Ammon's horn (tissue), 1 donor: ENCODE data around the gene PURA.

Source experiments
- DNase-seq: peaks from one replicate; pipeline ENCODE4 v3.0.0-alpha.2; 2016; ENCODE audit warnings: low spot score

Gene PURA

DNA sequence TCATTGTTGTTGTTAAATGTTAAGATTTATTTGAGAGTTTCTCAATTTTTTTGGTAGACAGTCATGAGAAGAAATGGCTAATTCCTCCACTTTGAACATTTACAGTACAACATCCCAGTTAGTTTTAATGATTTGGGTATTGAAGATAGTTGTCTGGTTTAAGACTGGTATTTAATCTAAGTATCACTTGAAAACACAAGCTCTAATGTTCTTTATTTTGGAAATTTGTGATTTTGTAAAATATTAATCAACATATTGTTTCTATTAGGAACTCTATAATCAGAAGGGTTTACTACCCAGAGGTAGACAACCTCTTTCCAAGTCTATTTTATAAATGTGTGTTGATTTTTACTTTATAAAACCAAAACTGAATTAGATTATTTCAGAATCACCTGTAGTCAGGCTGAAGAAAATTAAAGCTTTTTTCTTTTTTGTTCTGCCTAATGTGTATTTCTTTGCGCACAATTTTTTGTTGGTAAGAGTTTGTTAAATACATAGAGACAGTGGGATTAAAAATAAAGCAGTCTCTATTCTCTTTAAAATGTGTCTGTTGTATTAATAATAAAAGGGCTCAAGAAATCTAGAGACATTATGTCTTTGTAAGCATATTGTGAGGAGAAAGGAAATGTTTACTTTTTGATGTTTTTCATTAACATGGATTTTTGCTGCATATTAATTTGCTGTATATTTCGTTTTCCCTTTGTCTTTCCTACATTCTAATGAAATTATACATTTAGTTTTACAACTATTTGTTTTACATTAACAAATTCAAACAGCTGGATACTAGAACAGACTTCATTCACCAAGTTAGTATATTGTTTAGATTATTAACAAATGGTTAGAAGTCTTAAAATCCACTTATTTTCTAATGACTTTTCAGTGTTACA lies 3.9 kb upstream of the PURA start:
- no peak for DNase-seq

DNA sequence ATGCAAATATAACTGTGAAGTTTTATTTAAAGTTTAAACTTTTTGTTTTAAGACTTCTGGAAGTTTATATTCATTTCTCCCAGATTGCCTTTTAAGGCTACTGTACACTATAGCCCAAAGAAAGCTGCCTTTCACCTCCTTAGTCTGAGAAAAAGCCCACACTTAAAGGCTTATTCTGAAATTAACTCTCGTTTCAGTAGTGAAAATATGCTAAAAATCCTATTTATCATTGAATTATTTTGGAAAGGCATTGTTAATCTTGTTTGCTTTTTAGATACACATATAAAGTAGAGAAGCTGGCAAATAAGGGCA lies 3.3 kb upstream of the PURA start:
- no peak for DNase-seq

DNA sequence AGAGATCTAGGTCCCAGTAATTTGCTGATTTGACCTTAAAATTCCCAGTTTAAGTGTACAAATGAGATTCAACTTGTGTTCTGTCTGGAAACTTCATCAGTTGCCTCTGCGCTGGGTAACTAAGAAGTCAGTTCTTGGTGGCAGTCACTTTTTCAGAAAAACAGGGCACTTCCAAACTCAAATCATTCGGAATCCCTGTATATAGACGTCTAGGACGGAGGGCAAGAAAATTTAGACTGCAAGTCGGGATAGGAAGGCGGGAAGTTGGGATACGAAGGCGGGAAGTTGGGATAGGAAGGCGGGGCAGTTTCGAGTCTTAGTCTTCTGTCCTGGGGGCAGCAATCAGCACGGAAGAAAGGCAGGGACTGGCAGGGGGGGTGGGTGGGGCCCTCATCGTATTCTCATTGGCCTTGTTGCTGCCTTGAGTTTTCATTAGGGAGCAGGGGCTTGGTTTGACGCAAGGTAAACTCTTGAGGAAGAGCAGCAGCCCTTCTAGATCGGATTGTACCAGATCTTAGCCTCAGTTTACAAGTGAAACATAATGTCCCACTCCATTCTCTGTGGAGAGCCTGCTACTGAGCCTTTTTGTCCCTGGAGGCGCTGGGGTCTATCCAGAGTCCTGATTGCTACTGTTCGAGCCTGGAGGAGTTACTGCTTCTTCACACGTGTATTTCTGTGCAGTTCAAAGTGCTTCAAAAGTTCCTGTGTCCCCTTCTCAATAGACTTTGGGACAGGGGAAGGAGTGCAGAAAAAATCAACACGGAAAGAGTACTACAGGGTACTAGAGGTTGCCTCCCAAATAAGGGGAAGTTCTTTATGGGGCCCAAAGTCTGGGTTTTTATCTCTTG lies 2.7 kb upstream of the PURA start:
- no peak for DNase-seq

DNA sequence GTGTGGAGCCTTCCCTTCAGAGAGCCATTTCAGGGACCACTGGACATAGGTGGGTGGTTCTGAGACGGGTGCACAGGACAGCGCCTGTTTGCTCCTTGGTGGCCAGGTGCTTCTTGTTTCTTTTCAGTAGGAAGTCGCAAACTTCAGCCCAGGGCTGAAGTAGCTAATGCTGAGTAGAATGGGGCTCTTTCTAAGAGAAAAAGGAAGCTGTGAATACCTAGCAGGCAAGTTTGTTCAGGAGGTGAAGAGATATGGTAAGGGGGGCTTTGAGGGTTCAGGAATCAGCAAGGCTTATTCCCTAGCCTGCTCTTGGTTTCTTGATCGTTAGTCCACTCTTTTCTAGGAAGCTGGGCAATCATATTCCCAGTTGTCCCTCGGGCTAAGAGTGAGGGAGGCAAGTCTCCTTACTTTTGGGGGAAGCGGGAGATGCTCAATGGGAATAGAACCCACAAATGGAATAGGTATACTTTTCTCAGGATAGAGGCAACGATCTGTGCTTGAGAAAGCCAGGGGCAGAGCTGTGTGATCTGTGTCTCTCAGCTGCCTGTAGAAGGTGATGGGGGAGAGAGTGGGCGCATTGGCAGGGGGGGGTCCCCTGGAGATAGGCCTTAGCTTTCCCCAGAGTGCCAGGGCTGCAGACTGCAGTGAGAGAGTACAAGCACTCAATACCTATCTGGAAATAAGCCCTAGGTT lies 1.9 kb upstream of the PURA start:
- DNase-seq: no peak

DNA sequence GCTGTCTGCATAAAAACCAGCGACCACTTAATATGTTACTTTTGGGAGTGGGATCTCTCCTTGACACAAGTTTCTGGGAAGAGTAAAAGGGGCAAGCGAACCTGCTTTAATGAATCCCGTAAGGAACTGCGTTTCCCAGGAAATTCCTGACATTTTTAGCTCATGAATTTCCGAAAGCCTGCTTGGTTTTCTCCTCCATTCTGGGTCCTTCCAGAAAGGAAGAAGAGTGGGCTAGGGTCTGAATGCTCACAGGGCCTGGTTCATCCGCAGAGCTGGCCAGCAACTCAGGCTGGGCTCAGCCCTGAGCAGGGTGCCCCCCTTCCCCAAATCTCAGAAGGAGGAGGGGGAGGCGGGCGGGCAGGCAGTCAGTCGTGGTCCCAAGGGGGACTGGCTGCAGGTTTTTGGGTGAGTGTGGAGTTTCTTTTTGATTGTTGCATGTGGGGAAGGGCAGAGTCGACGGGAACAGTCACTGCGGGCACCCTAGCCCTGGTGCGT lies 1.2 kb upstream of the PURA start:
- DNase-seq: no peak

DNA sequence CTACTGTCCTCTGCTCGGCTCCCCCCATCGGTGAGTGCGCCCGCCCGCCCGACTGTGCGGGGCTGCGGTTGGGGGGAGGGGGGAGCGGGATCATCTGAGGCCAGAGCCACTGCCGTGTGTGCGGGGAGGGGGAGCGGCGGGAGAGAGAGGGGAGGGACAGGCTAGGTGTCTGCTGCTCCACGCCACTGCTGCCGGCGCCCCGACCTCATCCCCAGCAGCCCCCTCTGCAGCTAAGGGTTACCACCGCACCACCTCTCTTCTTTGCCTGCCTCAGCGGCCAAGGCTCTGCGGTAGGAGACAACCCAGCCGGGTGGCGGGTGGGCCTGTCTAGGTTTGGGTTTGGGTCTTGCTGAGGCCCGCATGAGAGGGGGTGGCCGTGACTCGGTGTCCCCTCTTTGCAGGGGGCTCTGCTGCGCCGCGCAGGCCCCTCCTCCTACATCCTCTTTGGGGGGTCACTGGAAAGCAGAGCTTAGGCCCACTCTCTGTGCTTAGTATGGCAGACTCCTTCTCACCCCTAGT lies 670 bp upstream of the PURA start:
- peak; percentile 16 for DNase-seq

DNA sequence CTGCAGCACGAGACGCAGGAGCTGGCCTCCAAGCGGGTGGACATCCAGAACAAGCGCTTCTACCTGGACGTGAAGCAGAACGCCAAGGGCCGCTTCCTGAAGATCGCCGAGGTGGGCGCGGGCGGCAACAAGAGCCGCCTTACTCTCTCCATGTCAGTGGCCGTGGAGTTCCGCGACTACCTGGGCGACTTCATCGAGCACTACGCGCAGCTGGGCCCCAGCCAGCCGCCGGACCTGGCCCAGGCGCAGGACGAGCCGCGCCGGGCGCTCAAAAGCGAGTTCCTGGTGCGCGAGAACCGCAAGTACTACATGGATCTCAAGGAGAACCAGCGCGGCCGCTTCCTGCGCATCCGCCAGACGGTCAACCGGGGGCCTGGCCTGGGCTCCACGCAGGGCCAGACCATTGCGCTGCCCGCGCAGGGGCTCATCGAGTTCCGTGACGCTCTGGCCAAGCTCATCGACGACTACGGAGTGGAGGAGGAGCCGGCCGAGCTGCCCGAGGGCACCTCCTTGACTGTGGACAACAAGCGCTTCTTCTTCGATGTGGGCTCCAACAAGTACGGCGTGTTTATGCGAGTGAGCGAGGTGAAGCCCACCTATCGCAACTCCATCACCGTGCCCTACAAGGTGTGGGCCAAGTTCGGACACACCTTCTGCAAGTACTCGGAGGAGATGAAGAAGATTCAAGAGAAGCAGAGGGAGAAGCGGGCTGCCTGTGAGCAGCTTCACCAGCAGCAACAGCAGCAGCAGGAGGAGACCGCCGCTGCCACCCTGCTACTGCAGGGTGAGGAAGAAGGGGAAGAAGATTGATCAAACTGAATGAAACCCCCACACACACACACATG lies 654 bp downstream of the PURA start:
- peak; percentile 50 for DNase-seq

DNA sequence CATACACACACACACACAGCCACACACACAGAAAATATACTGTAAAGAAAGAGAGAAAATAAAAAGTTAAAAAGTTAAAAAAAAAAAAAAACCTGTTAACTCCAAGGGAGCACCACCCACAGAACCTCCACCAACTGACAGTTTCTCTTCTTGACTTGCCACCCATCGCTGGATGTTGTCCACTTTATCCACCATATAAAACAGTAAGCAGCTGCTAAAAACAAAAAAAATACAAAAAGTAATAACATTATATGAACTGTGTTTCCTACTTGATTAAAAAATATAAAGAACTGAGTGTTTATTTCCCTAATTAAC lies 1.2 kb downstream of the PURA start:
- no peak for DNase-seq

DNA sequence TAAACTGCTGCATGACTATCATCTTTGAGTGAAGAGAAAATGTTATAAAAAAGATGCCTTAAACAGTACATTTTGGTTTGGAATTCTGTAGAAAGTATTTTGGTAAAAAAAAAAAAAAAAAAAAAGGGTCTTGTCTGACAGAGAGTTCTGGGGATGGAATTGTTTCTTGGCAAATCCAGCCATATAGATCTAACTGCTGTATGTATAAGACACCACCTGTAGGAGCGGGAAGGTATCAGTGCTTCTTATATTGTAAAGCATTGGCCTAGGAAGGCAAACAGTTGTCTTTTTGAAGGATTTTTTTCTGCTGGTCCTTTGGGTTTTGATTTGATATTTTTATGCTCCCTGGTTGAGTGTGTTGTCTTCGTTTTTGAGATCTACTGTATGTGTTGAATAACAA lies 2.8 kb downstream of the PURA start:
- DNase-seq: no peak

DNA sequence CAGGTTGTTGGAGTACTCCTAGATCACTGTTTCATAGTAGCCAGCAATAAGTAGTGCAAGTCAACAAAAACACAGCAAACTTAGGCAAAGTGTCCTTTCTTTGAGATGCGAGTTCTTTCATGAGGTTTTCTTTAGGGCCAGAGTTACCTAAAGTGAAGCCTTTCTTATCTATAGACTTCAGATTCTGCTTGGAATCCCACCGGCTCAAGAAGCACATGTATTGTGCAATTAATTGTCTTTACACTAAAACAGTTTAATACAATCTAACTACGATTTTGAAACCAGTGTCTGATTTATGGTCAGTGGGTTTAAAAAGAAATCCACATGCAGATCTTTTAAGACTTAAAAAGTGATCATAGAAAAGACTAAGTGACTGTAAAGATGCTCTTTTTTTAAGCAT lies 3.6 kb downstream of the PURA start:
- no peak for DNase-seq

DNA sequence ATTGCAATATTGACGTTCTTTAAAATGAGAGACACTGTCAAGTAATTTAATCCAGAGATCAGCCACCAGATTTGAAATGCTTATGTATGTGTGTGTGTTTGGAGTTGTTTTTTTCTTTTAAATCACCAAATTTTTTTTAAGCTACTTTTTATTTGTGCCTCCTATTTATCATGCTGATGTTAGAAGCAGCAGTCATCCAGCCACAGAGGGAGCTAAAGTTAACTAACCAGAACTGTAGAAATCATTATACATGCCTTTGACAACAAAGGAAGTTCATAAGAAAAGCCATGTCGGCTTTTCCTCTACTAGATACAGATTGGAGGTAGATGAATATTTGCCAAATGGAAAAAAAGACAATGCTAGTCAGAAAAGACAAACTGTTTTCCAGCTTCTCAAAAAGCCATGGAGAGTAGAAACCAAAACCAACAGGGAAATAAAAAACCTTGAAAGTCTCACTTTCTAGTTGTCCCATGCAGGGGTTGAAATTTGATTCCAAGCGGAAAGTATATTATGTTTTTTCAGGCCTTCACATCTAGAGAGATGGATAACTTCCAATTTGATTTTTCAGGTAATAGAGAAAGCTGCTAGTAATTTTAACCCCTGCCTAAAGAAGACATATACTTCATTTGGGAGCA lies 4.5 kb downstream of the PURA start:
- DNase-seq: no peak

DNA sequence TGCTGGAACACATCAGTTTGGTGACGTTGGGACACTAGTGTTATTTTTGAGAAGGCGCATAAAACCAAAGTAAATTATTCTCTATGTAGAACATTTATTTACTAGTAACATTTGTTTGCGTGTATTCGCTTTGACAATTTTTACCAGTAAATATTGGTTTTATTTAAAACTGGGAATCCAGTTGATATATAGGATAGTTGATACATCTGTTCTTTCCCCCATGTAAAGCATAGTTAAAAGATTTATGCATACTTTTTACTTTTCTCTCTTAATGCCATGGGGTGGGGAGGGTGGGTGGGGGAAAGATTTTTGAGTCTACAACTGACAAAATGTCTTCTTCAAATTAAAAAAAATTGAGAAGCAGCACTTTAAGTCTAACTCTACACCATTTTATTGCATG lies 11.7 kb downstream of the PURA start, which contains the start of gene IGIP:
IGIP (plus strand) TSS at position 301 of the 400 bp plus-strand sequence. CDS start 2,540 bp downstream, outside the sequence.
- DNase-seq: no peak

DNA sequence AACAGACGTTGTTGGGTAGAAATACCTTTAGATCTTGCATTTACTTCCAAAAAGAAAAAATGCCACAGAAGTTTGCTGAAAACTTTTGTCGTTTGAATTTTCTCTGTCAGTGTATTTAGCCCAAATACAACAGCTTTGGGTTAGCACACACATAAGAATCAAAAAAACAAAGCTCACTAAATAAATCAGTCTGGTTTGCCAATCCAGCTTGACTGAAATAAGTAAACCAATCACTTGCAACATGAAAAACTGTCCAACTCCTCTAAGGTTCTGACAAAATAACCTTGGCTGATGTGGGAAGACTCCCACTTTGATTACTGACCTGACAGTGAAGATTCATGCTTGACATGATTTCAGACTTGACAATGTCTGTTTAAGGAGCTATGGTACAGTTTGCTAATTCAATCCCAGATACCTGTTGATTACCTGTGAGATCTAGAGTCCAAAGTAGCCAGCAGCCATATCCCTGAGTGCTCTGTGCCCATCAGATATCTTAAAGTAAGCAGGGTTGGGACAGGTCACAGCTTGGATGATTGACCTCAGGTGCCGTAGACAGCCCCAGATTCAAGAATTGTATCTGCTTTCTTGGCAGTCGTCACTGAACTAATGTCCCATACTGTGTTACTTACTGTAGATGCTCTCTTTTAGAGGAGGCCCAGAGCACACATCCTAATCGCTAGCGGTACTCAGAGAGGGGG lies 12.6 kb downstream of the PURA start:
- no peak for DNase-seq

DNA sequence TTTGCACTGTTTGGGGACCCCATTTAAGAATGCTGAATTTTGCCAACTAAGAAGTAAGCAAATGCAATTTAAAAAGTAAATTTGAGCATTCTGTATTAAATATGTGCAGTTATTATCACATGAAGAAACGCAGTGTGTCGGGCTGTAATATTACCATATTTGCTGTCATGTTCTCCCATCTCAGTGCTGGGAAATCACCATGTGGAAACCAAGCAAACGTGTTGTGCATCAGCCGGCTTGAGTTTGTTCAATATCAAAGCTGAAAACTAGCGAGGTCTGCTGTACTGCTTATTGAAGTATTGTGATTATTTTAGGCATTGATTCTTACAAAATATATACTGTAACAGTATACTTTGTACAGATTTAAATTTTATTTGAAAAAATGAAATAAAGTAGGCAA lies 14.5 kb downstream of the PURA start:
- no peak for DNase-seq

DNA sequence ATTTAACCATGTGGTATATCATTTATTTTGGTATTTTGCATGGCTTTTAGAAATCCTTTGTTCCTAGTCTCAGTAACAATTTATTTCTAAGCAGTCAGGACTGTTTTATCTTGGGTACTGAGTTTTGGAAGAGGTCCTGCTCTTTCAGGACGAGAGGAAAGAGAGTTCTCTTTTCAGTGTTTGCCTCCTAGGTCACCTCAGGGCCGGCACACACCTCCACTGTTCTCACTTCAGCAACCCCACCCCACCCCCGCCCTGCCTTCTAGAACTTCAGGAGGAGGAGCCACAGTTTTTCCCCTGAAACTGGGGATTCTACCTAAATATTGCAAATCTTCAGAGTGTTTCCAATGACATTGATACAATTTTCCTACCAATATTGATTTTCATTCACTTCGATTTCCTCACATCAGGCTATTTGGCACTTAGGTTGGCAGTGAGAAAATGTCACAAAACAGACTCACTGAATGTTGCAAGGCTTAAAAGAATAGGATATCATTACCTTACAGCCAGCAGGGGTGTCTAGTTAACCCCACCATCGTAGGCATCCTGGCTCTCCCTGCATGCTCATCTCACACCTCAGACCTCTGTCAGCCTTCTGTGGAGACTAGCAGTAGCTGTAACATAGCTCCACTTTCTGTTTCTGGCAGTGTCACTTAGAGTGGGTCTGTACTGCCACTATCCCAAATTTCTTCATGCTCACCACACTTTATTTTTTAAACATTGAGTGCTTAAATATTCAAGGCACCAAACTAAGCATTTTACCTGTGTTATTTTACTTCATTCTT lies 17.2 kb downstream of the PURA start:
- no peak for DNase-seq

DNA sequence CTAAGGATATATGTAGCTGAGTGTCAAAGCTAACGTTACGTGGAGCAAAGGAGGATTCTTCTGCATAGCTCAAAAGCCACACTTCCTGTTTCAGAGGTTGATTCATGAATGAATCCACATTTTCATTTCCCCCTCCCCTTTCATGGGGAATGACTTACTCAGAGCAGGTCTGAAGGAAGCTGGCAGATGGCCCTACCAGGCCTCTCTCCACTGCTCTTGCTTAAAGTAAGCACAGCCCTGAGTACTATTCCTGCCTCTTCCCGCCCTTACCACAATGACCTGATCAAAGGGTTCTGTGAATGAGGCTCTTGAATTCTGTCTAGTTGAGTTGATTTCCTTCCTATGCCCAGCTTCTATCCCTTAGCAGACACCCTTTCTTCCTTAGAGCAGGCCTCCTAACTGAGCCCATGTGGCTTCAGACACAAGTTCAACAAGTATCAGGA lies 18.1 kb downstream of the PURA start:
- peak; percentile 53 for DNase-seq

DNA sequence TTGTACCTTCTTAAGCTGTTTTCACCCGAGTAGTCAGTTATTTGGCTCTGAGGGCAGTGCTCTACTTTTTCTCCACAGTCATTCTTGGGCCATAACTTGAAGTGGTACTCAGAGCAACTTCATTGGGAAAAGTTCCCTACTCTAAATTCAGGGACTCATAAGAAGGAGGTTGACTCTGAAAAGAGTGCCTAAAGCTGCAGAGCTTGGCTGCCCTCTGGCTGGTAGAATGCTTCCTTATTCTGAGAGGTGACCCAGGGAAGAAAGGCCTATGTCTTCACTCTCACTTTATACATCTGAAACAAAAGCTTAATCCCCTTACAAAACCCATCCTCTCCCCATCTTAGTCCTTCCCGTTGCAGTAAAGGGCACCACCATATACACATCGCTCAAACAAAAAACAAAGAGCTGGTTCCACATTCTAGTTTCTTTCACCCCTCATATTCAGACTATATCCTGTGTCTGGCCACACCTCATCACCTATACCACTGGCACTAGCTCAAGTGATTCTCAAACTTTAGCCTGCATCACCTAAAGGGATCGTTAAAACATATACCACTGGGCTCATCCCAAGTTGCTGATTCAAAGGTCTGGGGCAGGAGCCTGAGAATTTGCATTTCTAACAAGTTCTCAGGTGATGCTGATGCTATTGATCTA lies 19.7 kb downstream of the PURA start:
- DNase-seq: no peak

DNA sequence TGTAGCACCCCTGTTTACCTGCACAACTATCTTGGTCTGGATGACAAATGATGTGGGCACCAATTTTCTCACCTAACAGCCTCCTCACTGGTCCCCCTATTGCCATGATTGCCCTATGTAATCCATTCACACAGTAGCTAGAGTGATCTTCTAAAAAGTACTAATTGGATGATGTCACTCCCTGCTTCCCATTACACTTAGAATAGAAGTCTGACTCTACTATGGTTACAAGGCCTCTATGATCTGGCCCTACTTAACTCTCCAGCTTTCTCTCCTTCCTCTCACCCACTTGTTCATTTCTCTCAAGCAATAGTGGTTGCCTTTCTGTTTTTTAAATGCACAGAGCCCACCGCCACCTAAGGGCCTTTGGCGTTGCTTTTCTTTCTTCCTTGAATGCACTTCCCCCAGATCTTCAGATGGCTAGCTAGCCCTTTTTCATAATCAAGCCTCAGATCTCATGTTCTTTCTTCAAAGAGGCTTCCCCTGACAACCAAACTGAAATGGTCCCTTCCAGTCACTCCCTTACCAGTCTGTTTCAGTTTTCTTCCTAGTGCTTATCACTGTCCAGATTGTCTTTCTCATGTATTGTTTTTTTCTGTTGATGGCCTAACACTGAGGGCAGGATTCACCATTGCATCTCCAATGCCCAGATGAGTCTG lies 20.5 kb downstream of the PURA start:
- DNase-seq: no peak
